PC-3 (cell line): Measurements from ENCODE around the gene SLC5A10. TPM values are rescaled to one million over a fixed set of nuclear protein-coding genes. Genes with fewer than 3 reads are reported as not detected.

Experiments used
- ATAC-seq: fragments of 200-7000 bp; cut with Tn5 transposase; 2 replicates; pipeline ENCODE4 v1.9.1; 2020; ENCODE audit warnings: mild to moderate bottlenecking, moderate library complexity
- BruUV-seq: library from RNA; stranded (reverse); fragments of 400-500 nt; replicated peaks from 2 replicates; lab custom pipeline; 2021; lab: Mats Ljungman, UMichigan
- CTCF ChIA-PET: fragments of 300-600 bp; sonication (Branson Sonifier 250); formaldehyde crosslinking; loops from one replicate; lab custom pipeline; 2022; ENCODE audit warnings: antibody characterized with exemption; lab: Charles Lee
- POLR2A ChIA-PET: fragments of 300-600 bp; sonication (Branson Sonifier 250); formaldehyde crosslinking; loops from one replicate; lab custom pipeline; 2022; ENCODE audit warnings: antibody characterized with exemption; ENCODE audit not compliant: unreplicated experiment; lab: Charles Lee
- DNase-seq: peaks from one replicate; pipeline ENCODE4 v3.0.0-alpha.2; 2015
- H2AFZ ChIP-seq: fragments of 300-600 bp; sonication (generic); 2 replicates; pipeline ENCODE4 v1.6.0; 2016; ENCODE audit warnings: antibody characterized with exemption, low read length
- H3F3A ChIP-seq: fragments of 300-600 bp; sonication (generic); one replicate; pipeline ENCODE4 v1.6.0; 2017; ENCODE audit warnings: antibody characterized with exemption, low read length, control low read depth, mild to moderate bottlenecking; ENCODE audit not compliant: unreplicated experiment
- H3K27ac ChIP-seq: fragments of 300-600 bp; sonication (generic); 2 replicates; pipeline ENCODE4 v1.5.1; 2016; ENCODE audit warnings: mild to moderate bottlenecking, low read length
- H3K27me3 ChIP-seq: fragments of 300-600 bp; sonication (generic); 2 replicates; pipeline ENCODE4 v1.6.1; 2016; ENCODE audit warnings: low read length, mixed read lengths
- H3K36me3 ChIP-seq: fragments of 300-600 bp; sonication (generic); 2 replicates; pipeline ENCODE4 v1.6.1; 2016; ENCODE audit warnings: low read depth, mixed run types, low read length, mixed read lengths
- H3K4me1 ChIP-seq: fragments of 300-600 bp; sonication (generic); 2 replicates; pipeline ENCODE4 v1.5.1; 2016; ENCODE audit warnings: low read length; ENCODE audit not compliant: insufficient read depth
- H3K4me2 ChIP-seq: fragments of 300-600 bp; sonication (generic); 2 replicates; pipeline ENCODE4 v1.6.0; 2016; ENCODE audit warnings: low read length
- H3K4me3 ChIP-seq: fragments of 300-600 bp; sonication (generic); 2 replicates; pipeline ENCODE4 v1.5.1; 2016; ENCODE audit warnings: mild to moderate bottlenecking, low read length, mixed read lengths
- H3K79me2 ChIP-seq: fragments of 300-600 bp; sonication (generic); 2 replicates; pipeline ENCODE4 v1.6.1; 2017; ENCODE audit warnings: low read length, mixed read lengths
- H3K9ac ChIP-seq: fragments of 300-600 bp; sonication (generic); 2 replicates; pipeline ENCODE4 v1.6.0; 2016; ENCODE audit warnings: mild to moderate bottlenecking, low read length
- H3K9me2 ChIP-seq: fragments of 300-600 bp; sonication (generic); replicated peaks from 2 replicates; pipeline ENCODE4 v1.6.1; 2016; ENCODE audit warnings: mixed run types, low read length, mixed read lengths
- H3K9me3 ChIP-seq: fragments of 300-600 bp; sonication (generic); 2 replicates; pipeline ENCODE4 v1.6.1; 2016; ENCODE audit warnings: low read length, mixed read lengths
- H4K20me1 ChIP-seq: fragments of 300-600 bp; sonication (generic); 2 replicates; pipeline ENCODE4 v1.6.1; 2016; ENCODE audit warnings: low read length, mixed read lengths
- EZH2 ChIP-seq: fragments of 300-600 bp; sonication (generic); IDR thresholded peaks from one replicate; pipeline ENCODE4 v1.6.1; 2017; ENCODE audit warnings: antibody characterized with exemption, mild to moderate bottlenecking, low read length; ENCODE audit not compliant: unreplicated experiment
- EZH2phosphoT487 ChIP-seq: fragments of 300-600 bp; sonication (generic); IDR thresholded peaks from 2 replicates; pipeline ENCODE4 v1.6.1; 2018; ENCODE audit warnings: mild to moderate bottlenecking, antibody characterized with exemption, low read length, borderline replicate concordance
- intact Hi-C: fragments of 100-400 bp; cut with micrococcal nuclease; formaldehyde crosslinking; loops from 2 replicates; pipeline ENCODE4 v1.9.0; 2023
- total RNA-seq: library from RNA; depleted of rRNA; stranded (reverse); fragments of >200 nt; gene quantifications from 2 replicates; pipeline ENCODE4 v1.2.3, GENCODE V29; 2014
- TF ChIP-seq, protein P1 (sequence below): fragments of 300-600 bp; sonication (generic); conservative IDR thresholded peaks from 2 replicates; pipeline ENCODE4 v1.5.1; 2017; ENCODE audit warnings: antibody characterized with exemption, low read depth, mild to moderate bottlenecking, low read length

The SLC5A10 gene
- total RNA-seq, 1 experiment from 2014 or later, result not detected

DNA sequence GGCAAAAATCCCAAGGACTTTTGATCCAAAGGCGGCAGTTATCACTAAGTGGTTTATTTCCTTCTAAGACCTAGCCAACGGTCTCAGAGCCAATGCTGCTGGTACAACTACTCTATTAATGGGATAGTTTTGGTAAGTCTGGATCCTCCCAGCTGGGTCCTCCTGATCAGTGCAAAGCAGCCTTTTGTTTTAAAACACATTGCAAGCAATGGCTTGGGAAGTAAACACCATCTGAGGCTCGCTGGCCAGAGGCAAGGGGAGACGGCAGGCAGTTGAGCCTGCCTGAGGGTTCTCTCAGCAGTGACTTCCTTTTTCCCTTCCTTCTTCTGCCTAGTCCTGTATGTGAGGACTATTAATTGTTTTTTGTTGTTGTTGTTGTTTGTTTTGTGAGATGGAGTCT lies 1.6 kb upstream of the SLC5A10 start:
- H3F3A ChIP-seq, result no peaks in the 10 kb centered on the region
- no peaks in the 10 kb centered on the region for H3K79me2 ChIP-seq
- H3K9me2 ChIP-seq, result no peaks in the 10 kb centered on the region
- no peaks in the 10 kb centered on the region for H4K20me1 ChIP-seq
- DNase-seq, result no peak
- ChIA-PET POLR2A (no interaction called here), CTCF (no interaction called here)
- BruUV-seq, result no TSS peak
- peaks cover 12% of the 10 kb centered on the region for H3K27me3 ChIP-seq
- ATAC-seq, result no peak
- H3K9ac ChIP-seq, result no peak overlapping the region
- H3K4me3 ChIP-seq, result no peak overlapping the region
- no peak overlapping the region for H2AFZ ChIP-seq
- H3K4me1 ChIP-seq, result no peaks in the 10 kb centered on the region
- H3K36me3 ChIP-seq, result no peaks in the 10 kb centered on the region
- H3K9me3 ChIP-seq, result no peaks in the 10 kb centered on the region
- intact Hi-C loops, result no loop called here
- no peak overlapping the region for H3K4me2 ChIP-seq
- TF ChIP-seq, protein P1, sequence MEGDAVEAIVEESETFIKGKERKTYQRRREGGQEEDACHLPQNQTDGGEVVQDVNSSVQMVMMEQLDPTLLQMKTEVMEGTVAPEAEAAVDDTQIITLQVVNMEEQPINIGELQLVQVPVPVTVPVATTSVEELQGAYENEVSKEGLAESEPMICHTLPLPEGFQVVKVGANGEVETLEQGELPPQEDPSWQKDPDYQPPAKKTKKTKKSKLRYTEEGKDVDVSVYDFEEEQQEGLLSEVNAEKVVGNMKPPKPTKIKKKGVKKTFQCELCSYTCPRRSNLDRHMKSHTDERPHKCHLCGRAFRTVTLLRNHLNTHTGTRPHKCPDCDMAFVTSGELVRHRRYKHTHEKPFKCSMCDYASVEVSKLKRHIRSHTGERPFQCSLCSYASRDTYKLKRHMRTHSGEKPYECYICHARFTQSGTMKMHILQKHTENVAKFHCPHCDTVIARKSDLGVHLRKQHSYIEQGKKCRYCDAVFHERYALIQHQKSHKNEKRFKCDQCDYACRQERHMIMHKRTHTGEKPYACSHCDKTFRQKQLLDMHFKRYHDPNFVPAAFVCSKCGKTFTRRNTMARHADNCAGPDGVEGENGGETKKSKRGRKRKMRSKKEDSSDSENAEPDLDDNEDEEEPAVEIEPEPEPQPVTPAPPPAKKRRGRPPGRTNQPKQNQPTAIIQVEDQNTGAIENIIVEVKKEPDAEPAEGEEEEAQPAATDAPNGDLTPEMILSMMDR, result no peak
- TF ChIP-seq EZH2phosphoT487, result no peak
- TF ChIP-seq EZH2, result no peak
- H3K27ac ChIP-seq, result no peak overlapping the region

DNA sequence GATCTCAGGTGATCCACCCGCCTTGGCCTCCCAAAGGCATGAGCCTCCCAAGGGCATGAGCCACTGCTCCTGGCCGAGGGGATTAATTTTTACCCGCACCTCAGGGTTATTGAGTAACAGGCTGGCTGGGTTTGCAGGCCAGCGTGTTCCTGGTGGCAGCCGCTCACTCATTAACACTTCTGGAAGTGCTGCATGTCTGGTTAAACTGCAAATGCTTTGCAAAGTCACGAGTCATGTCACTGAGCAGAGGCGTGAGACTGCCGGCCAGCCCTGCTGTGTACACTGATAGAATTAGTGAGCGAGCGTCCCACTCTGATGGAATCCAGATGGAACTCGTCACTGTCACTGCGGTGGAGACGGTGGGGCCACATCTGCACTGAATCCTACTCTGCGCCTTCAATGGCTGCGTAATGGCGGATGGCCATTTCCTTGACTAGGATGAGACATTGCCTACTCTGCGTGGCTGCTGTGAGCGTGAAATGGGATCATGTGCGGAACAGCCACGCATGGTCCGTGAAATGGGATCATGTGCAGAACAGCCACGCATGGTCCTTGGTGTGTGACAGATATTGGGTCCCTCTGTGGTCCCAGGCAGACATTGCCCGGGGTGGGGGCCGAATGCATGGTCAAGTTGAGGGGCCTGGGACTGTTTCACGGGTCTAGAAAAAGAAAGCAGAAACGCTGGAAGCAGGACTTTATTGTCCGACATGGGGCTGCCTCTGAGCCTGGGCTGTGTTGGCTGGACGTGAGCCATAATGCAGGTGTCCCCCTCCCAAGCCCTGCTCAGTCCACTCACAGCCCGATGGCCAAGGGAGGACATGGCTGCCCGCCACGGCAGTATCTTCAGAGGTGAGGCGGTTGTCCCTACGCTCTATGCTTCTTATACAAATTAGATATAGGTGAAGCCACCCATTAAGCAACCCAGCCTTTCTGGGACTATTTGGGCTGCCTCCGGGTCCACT lies 740 bp upstream of the SLC5A10 start:
- no TSS peak for BruUV-seq
- POLR2A ChIA-PET, result no interaction called here
- TF ChIP-seq EZH2phosphoT487 (no peak), EZH2 (no peak)
- TF ChIP-seq, protein P1, result no peak
- H3K27me3 ChIP-seq, result peaks cover 6% of the 10 kb centered on the region; the same call in 1 of the 2 replicates
- H3K36me3 ChIP-seq, result no peaks in the 10 kb centered on the region
- no peak overlapping the region for H3K9ac ChIP-seq
- DNase-seq, result no peak
- CTCF ChIA-PET, result interaction anchor here (0.7 kb wide), 1 partner anchor 10 kb away, joined by 3 read pairs; no protein-coding TSS in a partner anchor
- H2AFZ ChIP-seq, result no peak overlapping the region
- intact Hi-C loops, result no loop called here
- no peak overlapping the region for H3K4me3 ChIP-seq
- no peaks in the 10 kb centered on the region for H3K9me3 ChIP-seq
- no peak for ATAC-seq
- H3K79me2 ChIP-seq, result no peaks in the 10 kb centered on the region
- no peaks in the 10 kb centered on the region for H3K9me2 ChIP-seq
- H3K4me2 ChIP-seq, result no peak overlapping the region
- H3K4me1 ChIP-seq, result no peaks in the 10 kb centered on the region
- no peaks in the 10 kb centered on the region for H3F3A ChIP-seq
- no peaks in the 10 kb centered on the region for H4K20me1 ChIP-seq
- no peak overlapping the region for H3K27ac ChIP-seq

DNA sequence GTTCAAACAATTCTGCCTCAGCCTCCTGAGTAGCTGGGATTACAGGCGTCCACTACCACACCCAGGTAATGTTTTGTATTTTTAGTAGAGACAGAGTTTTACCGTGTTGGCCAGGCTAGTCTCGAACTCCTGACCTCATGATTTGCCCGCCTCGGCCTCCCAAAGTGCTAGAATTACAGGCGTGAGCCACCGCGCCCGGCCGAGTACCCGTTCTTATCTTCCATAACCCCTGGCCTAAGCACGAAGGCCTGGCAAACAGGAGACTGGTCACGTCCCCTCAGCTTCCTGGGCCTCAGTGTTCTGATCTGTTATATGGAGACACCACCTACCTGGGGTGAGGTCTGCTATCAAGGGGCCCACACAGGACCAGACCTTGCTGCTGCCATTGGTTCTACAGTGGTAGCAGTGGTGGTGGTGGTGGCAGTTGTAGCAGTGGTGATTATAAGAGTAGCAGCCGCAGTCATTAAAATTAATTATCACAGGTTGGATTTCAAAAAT lies 1.3 kb downstream of the SLC5A10 start:
- no peaks in the 10 kb centered on the region for H4K20me1 ChIP-seq

More for the DNA sequence above, 1.3 kb downstream of the SLC5A10 start:
- H3K9me3 ChIP-seq, result no peaks in the 10 kb centered on the region
- H3K79me2 ChIP-seq, result no peaks in the 10 kb centered on the region
- no peaks in the 10 kb centered on the region for H3F3A ChIP-seq
- TF ChIP-seq, protein P1, result no peak
- no peak for TF ChIP-seq EZH2phosphoT487
- H3K4me2 ChIP-seq, result no peak overlapping the region
- H2AFZ ChIP-seq, result no peak overlapping the region
- H3K4me1 ChIP-seq, result no peaks in the 10 kb centered on the region
- H3K9me2 ChIP-seq, result no peaks in the 10 kb centered on the region
- no peak for DNase-seq
- no peak overlapping the region for H3K27ac ChIP-seq
- no peak overlapping the region for H3K9ac ChIP-seq
- CTCF ChIA-PET, result no interaction called here
- no peaks in the 10 kb centered on the region for H3K36me3 ChIP-seq
- H3K27me3 ChIP-seq, result peaks cover 6% of the 10 kb centered on the region; the same call in 1 of the 2 replicates
- POLR2A ChIA-PET, result no interaction called here
- ATAC-seq, result no peak
- BruUV-seq, result no TSS peak
- H3K4me3 ChIP-seq, result no peak overlapping the region
- intact Hi-C loops, result no loop called here
